Measurements from ENCODE around the gene CCNB1. TPM values are rescaled to one million over a fixed set of nuclear protein-coding genes. Genes with fewer than 3 reads are reported as not detected.

CCNB1 gene
- total RNA-seq, 1 experiment from 2014 or later = 281 TPM

DNA sequence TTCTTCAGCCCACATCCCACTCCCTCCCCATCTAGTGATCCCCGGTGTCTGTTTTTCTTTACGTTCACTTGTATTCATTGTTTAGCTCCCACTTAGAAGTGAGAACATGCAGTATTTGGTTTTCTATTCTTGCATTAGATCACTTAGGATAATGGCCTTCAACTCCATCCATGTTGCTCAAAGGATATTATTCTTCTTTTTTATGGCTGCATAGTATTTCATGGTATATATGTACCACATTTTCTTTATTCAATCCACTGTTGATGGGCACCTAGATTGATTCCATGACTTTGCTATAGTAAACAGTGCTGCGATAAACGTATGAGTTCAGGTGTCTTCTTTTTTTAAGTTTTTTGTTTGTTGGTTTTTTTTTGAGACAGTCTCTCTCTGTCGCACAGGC lies 29.1 kb upstream of the CCNB1 start:
- intact Hi-C loops (cut with micrococcal nuclease) = loop anchor here (10.0 kb wide), 1 partner anchor 57 kb away; no protein-coding TSS in a partner anchor
- no peak overlapping the region for H2AFZ ChIP-seq (ENCODE audit: low read depth, low read length, poor library complexity, severe bottlenecking)

More for the DNA sequence above, 29.1 kb upstream of the CCNB1 start:
- ChIA-PET POLR2A (no interaction called here), RAD21 (ENCODE audit: low non-redundant PET in 1 of 2, low total read pairs in 2 of 2, uncharacterized antibody in 2 of 2, unreplicated experiment in 2 of 2) (no interaction called here), CTCF (no interaction called here)
- TF ChIP-seq SIN3A (IDR thresholded peaks at IDR 0.05; ENCODE audit: low read depth) (no peak), YY1 (IDR thresholded peaks at IDR 0.05; ENCODE audit: extremely low read depth, insufficient replicate concordance, low read depth, low read length) (no peak), EGR1 (IDR thresholded peaks at IDR 0.05; ENCODE audit: low read depth) (no peak), JUND (IDR thresholded peaks at IDR 0.05) (no peak), POLR2AphosphoS5 (IDR thresholded peaks at IDR 0.05; ENCODE audit: low read depth, low read length) (no peak), SP1 (IDR thresholded peaks at IDR 0.05; ENCODE audit: low read depth) (no peak), RAD21 (IDR thresholded peaks at IDR 0.05; ENCODE audit: low read depth) (no peak), SRF (IDR thresholded peaks at IDR 0.05; ENCODE audit: low read depth) (no peak), ZNF274 (IDR thresholded peaks at IDR 0.05; ENCODE audit: low read depth, low read length) (no peak), EZH2 (IDR thresholded peaks at IDR 0.05) (no peak), TCF7L2 (IDR thresholded peaks at IDR 0.05; ENCODE audit: borderline replicate concordance, extremely low read depth, insufficient read depth, insufficient read length) (no peak)
- TF ChIP-seq, protein P1, sequence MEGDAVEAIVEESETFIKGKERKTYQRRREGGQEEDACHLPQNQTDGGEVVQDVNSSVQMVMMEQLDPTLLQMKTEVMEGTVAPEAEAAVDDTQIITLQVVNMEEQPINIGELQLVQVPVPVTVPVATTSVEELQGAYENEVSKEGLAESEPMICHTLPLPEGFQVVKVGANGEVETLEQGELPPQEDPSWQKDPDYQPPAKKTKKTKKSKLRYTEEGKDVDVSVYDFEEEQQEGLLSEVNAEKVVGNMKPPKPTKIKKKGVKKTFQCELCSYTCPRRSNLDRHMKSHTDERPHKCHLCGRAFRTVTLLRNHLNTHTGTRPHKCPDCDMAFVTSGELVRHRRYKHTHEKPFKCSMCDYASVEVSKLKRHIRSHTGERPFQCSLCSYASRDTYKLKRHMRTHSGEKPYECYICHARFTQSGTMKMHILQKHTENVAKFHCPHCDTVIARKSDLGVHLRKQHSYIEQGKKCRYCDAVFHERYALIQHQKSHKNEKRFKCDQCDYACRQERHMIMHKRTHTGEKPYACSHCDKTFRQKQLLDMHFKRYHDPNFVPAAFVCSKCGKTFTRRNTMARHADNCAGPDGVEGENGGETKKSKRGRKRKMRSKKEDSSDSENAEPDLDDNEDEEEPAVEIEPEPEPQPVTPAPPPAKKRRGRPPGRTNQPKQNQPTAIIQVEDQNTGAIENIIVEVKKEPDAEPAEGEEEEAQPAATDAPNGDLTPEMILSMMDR (IDR thresholded peaks at IDR 0.05 in 2 of 3, conservative IDR thresholded peaks at IDR 0.05 in 1 of 3; ENCODE audit: borderline replicate concordance in 1 of 3, insufficient read depth in 1 of 3, low read depth in 2 of 3, low read length in 2 of 3) = no peak
- TF ChIP-seq, protein P2, sequence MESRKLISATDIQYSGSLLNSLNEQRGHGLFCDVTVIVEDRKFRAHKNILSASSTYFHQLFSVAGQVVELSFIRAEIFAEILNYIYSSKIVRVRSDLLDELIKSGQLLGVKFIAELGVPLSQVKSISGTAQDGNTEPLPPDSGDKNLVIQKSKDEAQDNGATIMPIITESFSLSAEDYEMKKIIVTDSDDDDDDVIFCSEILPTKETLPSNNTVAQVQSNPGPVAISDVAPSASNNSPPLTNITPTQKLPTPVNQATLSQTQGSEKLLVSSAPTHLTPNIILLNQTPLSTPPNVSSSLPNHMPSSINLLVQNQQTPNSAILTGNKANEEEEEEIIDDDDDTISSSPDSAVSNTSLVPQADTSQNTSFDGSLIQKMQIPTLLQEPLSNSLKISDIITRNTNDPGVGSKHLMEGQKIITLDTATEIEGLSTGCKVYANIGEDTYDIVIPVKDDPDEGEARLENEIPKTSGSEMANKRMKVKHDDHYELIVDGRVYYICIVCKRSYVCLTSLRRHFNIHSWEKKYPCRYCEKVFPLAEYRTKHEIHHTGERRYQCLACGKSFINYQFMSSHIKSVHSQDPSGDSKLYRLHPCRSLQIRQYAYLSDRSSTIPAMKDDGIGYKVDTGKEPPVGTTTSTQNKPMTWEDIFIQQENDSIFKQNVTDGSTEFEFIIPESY (IDR thresholded peaks at IDR 0.05; ENCODE audit: extremely low read depth, insufficient replicate concordance, low read length) = no peak
- H3K4me3 ChIP-seq (replicated peaks in 1 of 2; ENCODE audit: low read depth in 1 of 2, low read length in 2 of 2) = no peak overlapping the region
- DNase-seq (ENCODE audit: low read depth, low spot score) = no peak
- no peaks in the 10 kb centered on the region for H3K27me3 ChIP-seq (ENCODE audit: insufficient read depth, low read length)
- H3K4me1 ChIP-seq (ENCODE audit: control insufficient read depth in 1 of 2, insufficient read depth in 2 of 2, low read length in 2 of 2) = no peaks in the 10 kb centered on the region
- no peak overlapping the region for H3K4me2 ChIP-seq (ENCODE audit: low read length)
- H3K9ac ChIP-seq (ENCODE audit: low read length) = no peak overlapping the region
- no TSS peak for BruUV-seq (replicated peaks)
- no peaks in the 10 kb centered on the region for H3K36me3 ChIP-seq (ENCODE audit: control insufficient read depth in 1 of 2, insufficient read depth in 2 of 2, low read length in 2 of 2)
- H3K9me2 ChIP-seq (ENCODE audit: insufficient read depth) = no peaks in the 10 kb centered on the region
- H4K20me1 ChIP-seq (ENCODE audit: insufficient read depth) = no peaks in the 10 kb centered on the region
- peaks cover 0 to 9% of the 10 kb centered on the region in 2 experiments; a peak in 1 of 4 replicates for H3K9me3 ChIP-seq (ENCODE audit: control insufficient read depth in 1 of 2, insufficient read depth in 1 of 2, low read depth in 1 of 2, low read length in 2 of 2)
- H3K79me2 ChIP-seq (ENCODE audit: insufficient read depth, low read length) = no peaks in the 10 kb centered on the region
- ATAC-seq = no peak
- no peak overlapping the region for H3K27ac ChIP-seq (ENCODE audit: low read depth, low read length)

Measured in HCT116 (cell line).